Retina (tissue), 1 donor: ENCODE results near the gene RNF207.
"Not testable (repeated sequence)": the region's sequence is repeated elsewhere in the genome, so short reads cannot be mapped to it uniquely, and the experiment has no call there.

ENCODE experiments used
- DNase-seq: peaks from one replicate; pipeline ENCODE4 v3.0.0-alpha.2; 2016

Gene RNF207

DNA sequence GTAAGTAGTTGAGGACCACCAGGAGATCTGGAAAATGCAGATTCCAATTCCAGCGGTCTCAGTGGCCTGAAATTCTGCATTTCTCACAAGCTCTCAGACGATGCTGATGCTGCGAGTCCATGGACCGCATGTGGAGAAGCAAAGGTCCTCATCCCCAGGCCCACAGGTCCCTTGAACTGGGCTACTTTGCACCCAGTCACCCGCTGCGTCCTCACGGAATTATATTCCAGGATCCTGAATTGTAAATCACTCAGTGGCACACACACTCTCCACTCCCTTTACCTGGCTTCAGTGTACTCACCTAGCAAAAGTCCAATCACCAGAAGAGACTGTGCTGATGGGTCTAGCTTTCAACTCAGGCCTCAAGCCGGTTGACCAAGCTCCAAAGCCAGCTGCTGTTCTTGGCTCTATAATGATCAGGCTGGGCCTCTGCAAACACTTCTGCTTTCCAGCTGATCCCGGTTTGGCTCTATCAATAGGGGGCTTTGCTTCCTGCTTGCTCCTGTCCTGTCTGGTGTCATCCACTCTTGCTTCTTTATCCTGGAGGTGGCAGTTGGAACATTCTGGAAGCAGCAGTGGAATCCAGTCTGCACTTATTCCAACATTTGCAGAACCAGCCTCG lies 5.6 kb upstream of the RNF207 start:
- DNase-seq = no peak

DNA sequence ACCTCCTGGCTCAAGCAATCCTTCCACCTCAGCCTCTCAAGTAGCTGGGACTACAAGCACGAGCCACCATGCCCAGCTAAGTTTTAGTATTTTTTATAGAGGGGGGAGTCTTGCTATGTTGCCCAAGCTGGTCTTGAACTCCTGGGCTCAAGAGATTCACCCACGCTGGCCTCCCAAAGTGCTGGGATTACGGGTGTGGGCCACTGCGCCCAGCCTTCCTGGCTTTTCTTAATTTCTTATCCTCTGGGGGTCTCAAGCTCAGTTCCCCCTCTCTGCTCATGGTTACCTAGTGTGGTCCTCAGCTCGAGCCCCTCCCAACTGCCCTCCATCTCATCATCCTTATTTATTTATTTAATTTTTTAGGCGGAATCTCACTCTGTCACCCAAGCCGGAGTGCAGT lies 3.7 kb upstream of the RNF207 start:
- DNase-seq = no peak

DNA sequence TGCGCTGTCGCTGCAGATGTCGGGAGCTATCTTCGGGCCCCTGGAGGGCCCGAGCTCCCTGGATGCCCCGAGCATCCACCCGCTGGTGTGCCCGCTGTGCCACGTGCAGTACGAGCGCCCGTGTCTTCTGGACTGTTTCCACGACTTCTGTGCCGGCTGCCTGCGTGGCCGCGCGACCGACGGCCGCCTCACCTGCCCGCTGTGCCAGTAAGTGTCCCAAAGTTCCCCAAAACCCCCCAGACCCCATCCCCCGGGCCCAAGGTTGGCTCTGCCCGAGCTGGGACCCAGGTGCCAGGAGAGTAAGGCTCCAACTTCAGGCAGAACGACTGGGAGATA lies 569 bp downstream of the RNF207 start:
- DNase-seq = no peak

DNA sequence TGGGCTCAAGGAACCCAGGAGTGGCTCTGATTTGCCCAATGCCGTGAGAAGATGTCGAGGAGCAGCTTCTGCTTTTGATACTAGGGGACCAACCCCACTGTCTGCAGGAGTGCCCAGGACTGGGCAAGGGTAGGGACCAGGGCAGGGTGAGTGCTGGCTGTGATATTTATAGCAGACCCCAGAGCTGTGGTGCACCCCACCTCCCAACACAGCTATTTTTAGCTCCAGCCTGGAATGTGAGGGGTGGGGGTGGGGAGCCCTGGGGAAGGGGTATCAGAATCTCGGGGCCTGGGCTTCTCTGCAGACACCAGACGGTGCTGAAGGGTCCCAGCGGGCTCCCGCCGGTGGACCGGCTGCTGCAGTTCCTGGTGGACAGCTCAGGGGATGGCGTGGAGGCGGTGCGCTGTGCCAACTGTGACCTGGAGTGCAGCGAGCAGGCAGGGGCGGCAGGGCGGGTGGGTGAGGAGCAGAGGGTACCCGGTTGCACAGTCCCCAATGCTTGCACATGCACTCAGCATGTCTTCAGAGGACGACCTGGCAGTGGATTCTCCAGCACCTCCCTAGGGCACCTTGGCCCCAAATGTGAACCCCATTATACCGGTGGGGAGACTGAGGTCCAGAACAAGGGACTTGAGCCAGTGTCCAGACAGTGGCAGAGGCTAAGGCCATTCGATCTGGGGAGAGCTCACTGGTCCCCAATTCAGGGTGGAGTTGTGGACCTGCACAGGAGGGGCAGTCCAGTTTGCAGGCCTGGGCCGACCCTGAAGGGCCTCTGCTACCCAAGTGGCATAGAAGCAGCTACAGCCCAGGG lies 1.4 kb downstream of the RNF207 start:
- DNase-seq = no peak

DNA sequence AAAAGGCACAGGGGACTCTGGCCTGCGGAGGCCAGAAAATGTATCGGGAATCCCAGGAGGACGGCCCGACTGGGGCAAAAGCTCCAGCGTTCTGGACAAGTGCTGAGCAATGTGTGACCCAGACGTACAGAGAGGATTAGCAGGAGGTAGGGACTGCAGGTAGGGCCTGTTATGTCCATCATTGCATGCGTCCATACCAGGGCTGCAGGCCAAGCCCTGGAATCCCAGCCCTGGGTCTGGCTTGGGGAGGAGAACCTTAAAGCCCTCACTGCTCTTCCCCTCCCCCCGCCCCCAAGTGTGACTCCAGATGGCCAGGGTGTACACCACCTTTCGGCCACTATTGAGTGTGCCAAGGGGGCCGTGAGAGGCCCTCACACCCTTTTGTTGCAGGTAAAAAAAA lies 2.0 kb downstream of the RNF207 start:
- DNase-seq = no peak

DNA sequence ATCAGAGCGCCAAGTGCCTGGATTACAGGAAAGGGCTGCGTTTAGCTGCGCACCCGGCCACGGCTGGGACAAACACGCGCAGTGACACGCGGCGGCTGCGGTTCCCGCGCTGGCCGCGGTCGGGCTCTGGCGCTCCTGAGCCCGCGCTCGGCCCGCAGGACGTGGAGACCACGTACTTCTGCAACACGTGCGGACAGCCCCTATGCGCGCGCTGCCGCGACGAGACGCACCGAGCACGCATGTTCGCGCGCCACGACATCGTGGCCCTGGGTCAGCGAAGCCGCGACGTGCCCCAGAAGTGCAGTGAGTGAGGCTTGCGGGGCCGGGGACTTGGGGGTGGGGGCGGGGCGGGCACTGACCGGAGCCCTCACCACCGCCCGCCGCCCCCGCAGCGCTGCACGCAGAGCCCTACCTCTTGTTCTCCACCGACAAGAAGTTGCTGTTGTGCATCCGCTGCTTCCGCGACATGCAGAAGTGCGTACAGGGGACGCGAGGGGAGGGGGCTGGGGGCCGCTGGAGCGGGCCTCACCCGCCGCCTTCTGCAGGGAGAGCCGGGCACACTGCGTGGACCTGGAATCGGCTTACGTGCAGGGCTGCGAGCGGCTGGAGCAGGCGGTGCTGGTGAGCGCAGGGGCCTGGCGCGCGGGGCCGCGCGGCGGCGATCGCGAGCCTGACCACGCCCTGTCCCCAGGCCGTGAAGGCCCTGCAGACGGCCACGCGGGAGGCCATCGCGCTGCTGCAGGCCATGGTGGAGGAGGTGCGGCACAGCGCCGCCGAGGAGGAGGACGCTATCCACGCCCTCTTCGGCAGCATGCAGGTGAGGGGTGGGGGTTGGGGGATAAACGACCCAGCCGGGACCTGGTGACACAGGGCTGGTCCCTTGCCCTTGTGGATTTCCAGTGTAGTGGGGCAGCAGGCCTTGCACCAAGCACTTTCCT lies 3.1 kb downstream of the RNF207 start:
- peak; percentile 82 for DNase-seq

DNA sequence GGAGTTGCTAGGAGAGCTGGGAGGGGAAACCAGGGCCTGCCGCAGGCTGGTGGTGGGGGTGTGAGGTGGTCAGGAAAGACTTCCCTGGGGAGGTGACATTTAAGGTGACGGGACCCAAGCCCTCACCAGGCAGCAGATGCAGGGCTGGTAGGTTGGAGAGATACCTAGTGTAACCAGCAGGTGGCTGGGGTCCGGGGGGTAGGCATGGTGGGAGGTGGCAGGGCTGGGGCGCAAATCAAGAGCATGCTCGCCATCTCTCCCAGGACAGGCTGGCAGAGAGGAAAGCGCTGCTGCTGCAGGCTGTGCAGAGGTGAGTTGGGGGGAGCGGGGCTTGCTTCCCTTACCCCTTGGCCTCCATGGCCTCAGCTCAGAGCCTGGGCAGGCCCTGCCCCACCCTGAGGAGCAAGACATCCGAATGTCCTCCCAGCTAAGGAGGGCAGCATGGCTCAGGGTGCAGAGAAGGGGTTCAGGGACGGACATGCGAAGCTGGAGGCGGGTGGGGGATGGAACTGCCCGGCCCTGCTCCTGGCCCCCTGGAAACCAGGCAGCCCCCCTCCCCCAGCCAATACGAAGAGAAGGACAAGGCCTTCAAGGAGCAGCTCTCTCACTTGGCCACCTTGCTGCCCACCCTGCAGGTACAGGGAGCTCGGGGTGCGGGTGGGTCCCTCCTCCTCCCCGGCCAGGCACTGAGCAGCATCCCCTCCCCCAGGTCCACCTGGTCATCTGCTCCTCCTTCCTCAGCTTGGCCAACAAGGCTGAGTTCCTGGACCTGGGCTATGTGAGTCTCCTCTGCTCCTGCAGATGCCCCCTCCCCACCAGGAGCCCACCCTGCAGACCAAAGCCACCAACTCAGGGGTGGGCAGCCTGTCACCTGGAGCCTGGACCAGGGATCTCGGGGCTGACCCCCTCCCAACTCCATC lies 4.0 kb downstream of the RNF207 start:
- DNase-seq = no peak

DNA sequence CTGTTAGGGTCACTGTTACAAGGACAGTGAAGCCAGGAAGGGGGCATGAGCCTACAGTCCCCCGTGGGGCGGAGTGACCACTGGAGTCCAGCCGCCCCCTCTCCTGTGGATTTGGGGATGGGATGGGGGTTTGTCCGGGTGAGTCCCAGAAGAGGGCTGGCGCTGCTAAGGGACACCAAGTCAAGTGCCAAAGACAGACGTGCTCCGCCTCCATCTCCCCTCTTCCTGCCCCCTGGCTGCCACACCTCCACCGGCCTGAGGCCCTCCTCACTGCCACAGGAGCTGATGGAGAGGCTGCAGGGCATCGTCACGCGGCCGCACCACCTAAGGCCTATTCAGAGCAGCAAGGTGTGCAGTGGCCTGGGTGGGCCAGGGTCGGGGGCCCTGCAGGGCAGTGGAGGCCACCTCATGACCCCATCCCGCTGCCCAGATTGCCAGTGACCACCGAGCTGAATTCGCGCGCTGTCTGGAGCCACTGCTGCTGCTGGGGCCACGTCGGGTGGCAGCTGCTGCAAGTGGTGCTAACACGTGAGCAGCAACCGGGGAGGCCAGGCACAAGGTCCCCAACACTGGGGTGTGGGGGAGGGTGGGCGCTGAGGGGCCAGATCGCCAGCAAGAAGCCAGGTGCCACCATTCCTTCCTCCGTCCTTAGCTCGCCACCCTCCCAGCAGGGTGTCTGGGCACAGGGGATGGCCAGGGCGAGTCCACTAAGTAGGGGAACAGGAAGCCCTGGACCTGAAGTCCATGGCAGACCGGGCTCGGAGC lies 4.9 kb downstream of the RNF207 start:
- DNase-seq = no peak

DNA sequence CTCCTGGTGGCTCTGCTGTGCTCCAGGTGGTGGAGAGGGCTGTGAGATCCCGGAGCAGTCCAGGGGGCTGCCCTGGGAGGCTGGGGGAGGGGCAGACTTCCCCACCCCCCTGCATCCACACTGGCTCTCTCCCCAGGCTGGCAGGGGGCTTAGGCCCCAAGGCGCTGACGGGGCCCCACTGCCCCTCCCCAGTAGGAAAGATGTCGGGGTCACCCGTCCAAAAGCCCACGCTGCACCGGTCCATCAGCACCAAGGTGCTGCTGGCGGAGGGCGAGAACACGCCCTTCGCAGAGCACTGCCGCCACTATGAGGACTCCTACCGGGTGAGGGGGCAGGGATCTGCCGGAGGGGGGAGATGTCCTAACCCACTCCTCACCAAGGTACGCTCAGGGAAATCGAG lies 5.8 kb downstream of the RNF207 start:
- DNase-seq = no peak

DNA sequence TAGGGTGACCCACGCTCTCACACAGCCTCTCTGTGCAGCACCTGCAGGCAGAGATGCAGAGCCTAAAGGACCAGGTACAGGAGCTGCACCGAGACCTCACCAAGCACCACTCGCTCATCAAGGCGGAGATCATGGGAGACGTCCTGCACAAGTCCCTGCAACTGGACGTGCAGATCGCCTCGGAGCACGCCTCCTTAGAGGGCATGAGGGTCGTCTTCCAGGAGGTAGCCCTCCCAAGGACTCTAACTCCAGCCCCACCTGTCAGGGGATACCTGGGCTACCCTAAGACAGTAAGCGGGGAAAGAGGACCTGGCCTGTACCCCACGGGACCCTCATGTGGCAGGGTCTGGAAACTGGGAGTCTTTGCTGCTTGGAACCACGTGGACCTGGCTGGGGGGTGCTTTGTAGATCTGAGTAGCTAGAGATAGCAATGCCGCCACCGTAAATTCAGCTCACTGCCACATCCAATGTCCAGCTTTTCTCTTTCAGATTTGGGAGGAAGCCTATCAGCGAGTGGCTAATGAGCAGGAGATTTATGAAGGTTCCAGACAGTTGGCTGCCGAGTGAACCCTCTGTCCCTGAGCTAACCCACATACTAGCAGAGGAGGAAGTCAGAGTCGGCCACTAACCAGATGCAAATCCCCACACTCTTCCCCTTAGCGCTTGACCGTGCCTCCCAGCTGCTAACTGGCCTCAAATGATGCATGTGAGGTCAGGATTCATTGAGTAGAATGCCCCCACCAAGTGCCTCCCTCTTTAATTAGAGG lies 6.5 kb downstream of the RNF207 start:
- no peak for DNase-seq

DNA sequence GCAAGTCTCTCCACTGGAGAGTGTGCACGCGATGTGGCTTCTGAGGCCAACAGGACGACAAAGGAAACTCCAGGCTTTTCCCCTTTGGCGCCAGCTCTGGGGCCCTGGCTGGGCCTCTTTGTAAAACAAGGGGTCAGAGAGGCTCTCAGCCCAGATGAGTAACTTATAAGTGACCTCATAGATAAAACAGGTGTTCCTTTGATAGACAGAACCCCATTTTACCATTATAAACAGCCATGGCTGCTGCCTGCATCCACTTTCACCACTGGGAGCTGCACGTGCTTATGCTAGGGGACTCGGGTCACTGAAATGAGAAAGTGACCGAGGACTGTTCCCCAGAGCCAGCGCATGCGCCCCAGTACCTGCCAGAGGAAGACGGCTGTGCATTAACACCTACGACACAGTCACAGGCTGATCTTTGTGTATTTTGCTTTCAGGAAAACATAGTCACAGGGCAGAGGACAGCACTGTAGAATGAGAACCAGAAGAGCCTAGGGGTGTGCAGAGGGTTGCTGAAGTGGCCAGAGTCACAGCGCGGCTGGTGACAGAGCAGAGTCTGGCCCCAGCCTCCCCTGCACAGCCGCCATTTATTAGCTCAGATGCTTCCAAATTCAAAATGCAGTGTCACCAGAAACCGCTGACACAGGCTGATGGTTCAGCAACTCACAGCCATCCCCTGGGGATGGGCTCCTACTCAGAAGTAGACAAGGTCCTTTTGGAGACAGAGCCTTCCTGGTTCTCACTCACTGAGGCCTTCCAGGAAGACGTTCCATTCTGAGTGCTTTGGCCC lies 12.7 kb downstream of the RNF207 start:
- no peak for DNase-seq

DNA sequence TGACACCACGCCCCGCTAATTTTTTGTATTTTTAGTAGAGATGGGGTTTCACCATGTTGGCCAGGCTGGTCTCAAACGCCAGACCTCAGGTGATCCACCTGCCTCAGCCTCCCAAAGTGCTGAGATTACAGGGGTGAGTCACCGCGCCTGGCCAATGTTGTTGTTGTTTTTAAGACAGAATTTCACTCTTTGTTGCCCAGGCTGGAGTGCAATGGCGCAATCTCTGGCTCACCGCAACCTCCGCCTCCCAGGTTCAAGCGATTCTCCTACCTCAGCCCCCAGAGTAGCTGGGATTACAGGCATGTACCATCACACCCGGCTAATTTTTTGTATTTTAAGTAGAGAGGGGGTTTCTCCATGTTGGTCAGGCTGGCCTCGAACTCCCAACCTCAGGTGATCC lies 13.7 kb downstream of the RNF207 start:
- not testable (repeated sequence) for DNase-seq

DNA sequence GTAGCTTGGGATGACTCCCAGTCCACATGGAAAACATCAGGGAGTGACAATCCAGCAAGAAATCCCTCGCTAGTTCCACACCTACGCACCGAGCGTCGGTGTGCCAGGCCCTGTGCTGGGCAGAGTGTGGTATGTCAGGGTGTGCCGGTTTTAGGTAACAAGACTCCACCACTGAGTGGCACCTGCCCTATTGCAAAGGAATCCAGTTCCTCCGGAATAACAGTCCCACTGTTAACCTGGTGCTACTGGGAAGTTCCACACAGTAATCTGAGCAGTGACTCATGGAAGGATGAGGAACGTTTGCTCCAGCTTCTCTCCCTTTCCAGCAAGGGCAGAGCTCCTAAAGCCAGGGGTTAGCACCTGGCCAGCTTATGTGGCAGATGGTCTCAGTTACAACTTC lies 14.3 kb downstream of the RNF207 start:
- no peak for DNase-seq

DNA sequence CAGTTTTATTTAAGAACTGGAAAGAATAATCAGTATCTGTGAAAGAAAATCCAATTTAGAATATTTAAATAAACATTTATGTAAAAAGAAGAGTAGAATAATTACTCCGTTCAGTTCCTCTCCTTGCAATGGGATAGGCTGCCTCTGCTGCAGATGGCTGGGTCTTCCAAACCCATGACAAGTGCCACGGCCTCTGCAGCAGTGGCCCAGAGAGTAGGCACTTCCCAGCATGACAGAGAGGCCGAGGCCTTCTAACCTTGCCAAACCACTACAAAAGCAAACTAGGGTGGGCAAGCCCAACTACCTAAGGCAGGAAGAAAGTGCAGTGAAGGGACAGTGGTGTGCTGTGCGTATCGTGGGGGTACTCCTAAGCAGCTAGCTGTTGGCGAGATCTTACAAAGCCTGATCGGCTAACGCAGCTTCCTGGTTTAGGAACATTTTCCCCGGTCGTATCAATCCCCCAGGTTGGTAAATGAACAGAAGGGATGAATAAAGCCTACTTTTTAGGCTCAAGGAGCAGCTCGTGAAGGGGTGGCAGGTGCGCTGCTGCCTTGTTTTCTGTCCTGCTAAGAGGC lies 15.4 kb downstream of the RNF207 start:
- DNase-seq = no peak

DNA sequence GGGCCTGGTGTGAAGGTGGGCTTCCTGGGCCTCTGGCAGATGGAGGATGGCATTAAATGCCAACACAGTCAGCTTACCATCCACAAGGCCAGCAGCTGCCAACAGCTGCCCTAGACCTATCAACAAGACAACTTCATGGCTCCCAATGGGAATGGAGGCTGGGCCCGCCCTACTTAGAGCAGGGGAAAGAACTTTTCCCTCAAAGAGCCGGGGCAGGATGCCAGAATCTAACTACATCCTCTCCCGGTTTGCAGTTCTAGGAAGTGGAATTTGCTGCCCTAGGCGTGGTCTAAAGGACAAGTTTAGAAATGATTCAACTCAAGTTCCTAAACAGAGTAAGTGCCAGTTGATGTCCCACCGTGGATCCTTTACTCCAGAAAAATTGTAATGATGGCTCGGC lies 16.7 kb downstream of the RNF207 start:
- DNase-seq = no peak

DNA sequence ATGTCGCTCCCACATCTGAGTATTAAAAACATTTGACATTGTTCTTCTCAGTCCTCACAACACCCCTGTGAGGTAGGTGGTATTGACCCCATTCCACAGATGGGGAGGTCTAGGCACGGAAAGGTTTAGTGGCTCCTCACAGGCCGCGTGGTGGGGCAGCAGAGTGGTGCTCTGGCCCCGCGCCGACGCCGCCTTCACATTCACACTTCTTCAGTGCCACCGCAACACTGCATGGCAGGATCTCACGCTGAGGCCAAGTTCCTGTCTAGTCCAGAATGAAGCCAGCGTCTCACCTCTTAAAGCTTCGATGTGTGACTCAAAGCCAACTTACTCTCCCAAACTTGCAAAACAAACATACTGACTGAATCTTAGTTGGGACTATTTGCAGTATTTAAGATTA lies 17.7 kb downstream of the RNF207 start:
- no peak for DNase-seq

DNA sequence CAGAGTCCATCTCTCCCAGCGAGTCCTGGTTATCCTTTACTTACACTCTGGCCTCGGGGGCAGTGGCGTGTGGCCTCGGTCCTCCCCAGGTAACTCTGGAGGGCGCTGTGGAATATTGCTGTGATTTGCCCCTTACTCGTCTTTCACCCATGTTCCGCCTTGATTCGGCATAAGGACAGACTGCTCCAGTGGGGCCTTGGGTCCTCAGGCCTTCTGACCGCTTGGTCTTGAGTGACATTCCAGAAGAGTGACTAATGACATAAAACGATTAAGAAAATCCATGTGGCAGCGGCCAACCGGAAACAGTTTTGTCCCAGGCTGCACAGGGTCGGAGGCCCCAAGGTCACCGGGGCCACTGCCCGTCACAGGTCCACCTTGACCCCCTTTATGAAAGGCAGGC lies 18.8 kb downstream of the RNF207 start:
- no peak for DNase-seq

DNA sequence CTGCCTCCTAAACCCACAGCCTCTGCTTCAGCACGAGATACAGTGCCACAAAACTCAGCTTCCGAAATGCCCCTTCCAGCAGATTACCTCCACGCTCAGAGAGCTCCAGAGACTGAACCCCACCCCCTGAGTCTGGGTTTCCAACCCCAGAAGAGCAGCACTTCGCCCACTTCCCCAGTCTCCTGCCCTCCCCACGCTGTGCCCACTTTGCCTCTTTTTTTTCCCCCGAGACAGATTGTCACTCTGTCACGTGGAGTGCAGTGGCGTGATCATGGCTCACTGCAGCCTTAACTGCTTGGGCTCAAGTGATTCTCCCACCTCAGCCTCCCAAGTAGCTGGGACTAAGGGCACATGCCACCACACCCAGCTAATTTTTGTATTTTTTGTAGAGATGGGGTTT lies 19.7 kb downstream of the RNF207 start:
- no peak for DNase-seq

DNA sequence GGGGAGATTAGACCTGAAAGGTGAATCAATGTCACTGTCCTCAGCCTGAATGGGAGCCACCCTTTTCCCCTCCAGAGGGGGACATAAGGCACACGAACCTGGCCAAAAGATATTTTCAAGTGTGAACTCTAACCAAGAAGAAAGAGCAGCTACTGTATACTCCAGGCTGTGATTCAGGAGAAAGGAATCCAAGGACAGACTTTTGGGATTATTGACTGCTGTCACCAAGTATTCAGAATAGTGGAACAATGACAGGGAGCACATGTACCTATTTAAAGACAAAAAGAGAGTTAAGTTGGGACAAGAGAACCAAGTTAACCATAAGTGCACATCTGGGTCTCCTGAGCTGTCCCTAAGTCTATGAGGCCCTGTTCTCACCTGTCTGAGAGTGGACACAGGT lies 27.5 kb downstream of the RNF207 start:
- DNase-seq = no peak
